ENCODE measurements around the gene SYT1.

Gene SYT1

GRCh38 chr12:79085106-79085682 lies 220.6 kb downstream of the SYT1 start:
- Histone ChIP-seq H3K4me2 (ENCODE audit: low read length, poor library complexity, severe bottlenecking) (no peak overlapping the region), H3K4ac (ENCODE audit: low read depth in 1 of 2, low read length in 2 of 2) (no peak overlapping the region), H4K91ac (ENCODE audit: low read length) (no peak overlapping the region), H2BK5ac (ENCODE audit: low read depth, low read length, poor library complexity, severe bottlenecking) (no peak overlapping the region), H3K23ac (ENCODE audit: low read length in 2 of 2) (no peak overlapping the region), H2AFZ (ENCODE audit: low read depth, low read length) (no peak overlapping the region), H3K18ac (ENCODE audit: low read depth in 1 of 2, low read length in 2 of 2) (no peak overlapping the region), H3K9me3 (ENCODE audit: control insufficient read depth, low read length) (no peaks in the 10 kb centered on the region), H2BK15ac (ENCODE audit: low read depth, poor library complexity, severe bottlenecking) (no peak overlapping the region), H3K27ac (ENCODE audit: low read length, poor library complexity, severe bottlenecking) (no peak overlapping the region), H3K27me3 (ENCODE audit: control insufficient read depth in 1 of 2, insufficient read depth in 1 of 2, low read length in 2 of 2) (no peaks in the 10 kb centered on the region), H4K8ac (ENCODE audit: low read length) (no peak overlapping the region), H3K4me3 (ENCODE audit: insufficient read depth in 1 of 2, low read depth in 1 of 2, low read length in 2 of 2) (no peak overlapping the region), H2AK5ac (ENCODE audit: low read length, severe bottlenecking) (no peak overlapping the region), H3K14ac (ENCODE audit: low read length in 2 of 2) (no peak overlapping the region), H2BK12ac (ENCODE audit: low read length in 2 of 2) (no peak overlapping the region), H3K79me1 (replicated peaks; ENCODE audit: low read length, poor library complexity, severe bottlenecking) (no peaks in the 10 kb centered on the region), H2BK120ac (ENCODE audit: low read depth, low read length) (no peak overlapping the region), H3K36me3 (ENCODE audit: control insufficient read depth in 1 of 2, insufficient read depth in 2 of 2, low read depth in 1 of 2, low read length in 2 of 2) (no peaks in the 10 kb centered on the region), H3K4me1 (ENCODE audit: control insufficient read depth, insufficient read depth, low read depth, low read length) (peaks cover 1% of the 10 kb centered on the region), H3K9ac (ENCODE audit: low read length) (no peak overlapping the region)
- DNase-seq, result no peak
- 98% methylated on average over 2 of the region's 2 CpGs for WGBS

GRCh38 chr12:79086541-79087296 lies 222.1 kb downstream of the SYT1 start:
- no peak overlapping the region for H3K23ac ChIP-seq (ENCODE audit: low read length in 2 of 2)
- no peak for DNase-seq

DNA sequence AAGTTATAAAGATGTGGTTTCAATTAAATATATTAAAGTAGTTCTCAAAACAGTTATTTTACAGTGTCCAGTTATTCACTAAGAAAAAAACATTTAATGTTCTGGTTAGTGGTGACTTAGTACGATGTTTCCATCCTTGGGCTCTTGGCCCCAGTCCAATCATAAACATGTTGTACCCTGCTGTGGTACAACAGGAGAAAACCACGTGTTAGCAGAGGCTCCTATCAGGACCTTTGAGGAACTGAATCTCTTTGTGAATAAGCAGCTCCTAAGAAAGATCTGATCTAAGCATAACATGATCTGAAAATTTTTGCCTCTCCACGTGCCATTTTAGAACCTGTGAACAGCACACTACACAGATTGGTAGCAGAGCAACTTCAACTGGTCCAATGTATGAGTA lies 234.0 kb downstream of the SYT1 start:
- no peak overlapping the region for H2BK12ac ChIP-seq (ENCODE audit: low read length in 2 of 2)
- H3K23ac ChIP-seq (ENCODE audit: low read length in 2 of 2), result no peak overlapping the region
- no peak overlapping the region for H2BK5ac ChIP-seq (ENCODE audit: low read depth, low read length, poor library complexity, severe bottlenecking)
- H3K9me3 ChIP-seq (ENCODE audit: control insufficient read depth, low read length), result no peaks in the 10 kb centered on the region
- no peak overlapping the region for H2BK15ac ChIP-seq (ENCODE audit: low read depth, poor library complexity, severe bottlenecking)
- no peaks in the 10 kb centered on the region for H3K79me1 ChIP-seq (replicated peaks; ENCODE audit: low read length, poor library complexity, severe bottlenecking)
- no peak overlapping the region for H4K8ac ChIP-seq (ENCODE audit: low read length)
- no peaks in the 10 kb centered on the region for H3K27me3 ChIP-seq (ENCODE audit: control insufficient read depth in 1 of 2, insufficient read depth in 1 of 2, low read length in 2 of 2)
- no peak overlapping the region for H4K91ac ChIP-seq (ENCODE audit: low read length)
- no peak overlapping the region for H3K4me2 ChIP-seq (ENCODE audit: low read length, poor library complexity, severe bottlenecking)
- no peak overlapping the region for H3K27ac ChIP-seq (ENCODE audit: low read length, poor library complexity, severe bottlenecking)
- WGBS, result 79% methylated on average over 3 of the region's 3 CpGs
- no peak overlapping the region for H3K4ac ChIP-seq (ENCODE audit: low read depth in 1 of 2, low read length in 2 of 2)
- H2AK5ac ChIP-seq (ENCODE audit: low read length, severe bottlenecking), result no peak overlapping the region
- H3K4me1 ChIP-seq (ENCODE audit: control insufficient read depth, insufficient read depth, low read depth, low read length), result no peaks in the 10 kb centered on the region
- H3K4me3 ChIP-seq (ENCODE audit: insufficient read depth in 1 of 2, low read depth in 1 of 2, low read length in 2 of 2), result no peak overlapping the region
- no peak overlapping the region for H2BK120ac ChIP-seq (ENCODE audit: low read depth, low read length)
- no peak overlapping the region for H3K18ac ChIP-seq (ENCODE audit: low read depth in 1 of 2, low read length in 2 of 2)
- no peak overlapping the region for H3K14ac ChIP-seq (ENCODE audit: low read length in 2 of 2)
- H3K9ac ChIP-seq (ENCODE audit: low read length), result no peak overlapping the region
- no peaks in the 10 kb centered on the region for H3K36me3 ChIP-seq (ENCODE audit: control insufficient read depth in 1 of 2, insufficient read depth in 2 of 2, low read depth in 1 of 2, low read length in 2 of 2)
- DNase-seq, result no peak
- H2AFZ ChIP-seq (ENCODE audit: low read depth, low read length), result no peak overlapping the region

More at GRCh38 chr12:79086541-79087296, 222.1 kb downstream of the SYT1 start:
- no peaks in the 10 kb centered on the region for H3K27me3 ChIP-seq (ENCODE audit: control insufficient read depth in 1 of 2, insufficient read depth in 1 of 2, low read length in 2 of 2)
- H3K79me1 ChIP-seq (replicated peaks; ENCODE audit: low read length, poor library complexity, severe bottlenecking), result no peaks in the 10 kb centered on the region
- H4K91ac ChIP-seq (ENCODE audit: low read length), result no peak overlapping the region
- H2AFZ ChIP-seq (ENCODE audit: low read depth, low read length), result no peak overlapping the region
- no peak overlapping the region for H3K9ac ChIP-seq (ENCODE audit: low read length)
- no peak overlapping the region for H3K4me2 ChIP-seq (ENCODE audit: low read length, poor library complexity, severe bottlenecking)
- no peak overlapping the region for H4K8ac ChIP-seq (ENCODE audit: low read length)
- 97% methylated on average over 8 of the region's 8 CpGs for WGBS
- no peak overlapping the region for H3K14ac ChIP-seq (ENCODE audit: low read length in 2 of 2)
- no peak overlapping the region for H2BK120ac ChIP-seq (ENCODE audit: low read depth, low read length)
- no peak overlapping the region for H2BK12ac ChIP-seq (ENCODE audit: low read length in 2 of 2)
- H2BK15ac ChIP-seq (ENCODE audit: low read depth, poor library complexity, severe bottlenecking), result no peak overlapping the region
- H3K9me3 ChIP-seq (ENCODE audit: control insufficient read depth, low read length), result no peaks in the 10 kb centered on the region
- no peak overlapping the region for H3K4me3 ChIP-seq (ENCODE audit: insufficient read depth in 1 of 2, low read depth in 1 of 2, low read length in 2 of 2)
- H2BK5ac ChIP-seq (ENCODE audit: low read depth, low read length, poor library complexity, severe bottlenecking), result no peak overlapping the region
- no peak overlapping the region for H2AK5ac ChIP-seq (ENCODE audit: low read length, severe bottlenecking)
- no peak overlapping the region for H3K18ac ChIP-seq (ENCODE audit: low read depth in 1 of 2, low read length in 2 of 2)
- H3K4me1 ChIP-seq (ENCODE audit: control insufficient read depth, insufficient read depth, low read depth, low read length), result peaks cover 1% of the 10 kb centered on the region
- no peak overlapping the region for H3K27ac ChIP-seq (ENCODE audit: low read length, poor library complexity, severe bottlenecking)
- no peak overlapping the region for H3K4ac ChIP-seq (ENCODE audit: low read depth in 1 of 2, low read length in 2 of 2)
- H3K36me3 ChIP-seq (ENCODE audit: control insufficient read depth in 1 of 2, insufficient read depth in 2 of 2, low read depth in 1 of 2, low read length in 2 of 2), result no peaks in the 10 kb centered on the region

- Histone ChIP-seq H4K91ac (ENCODE audit: low read length) (no peak overlapping the region), H3K4me2 (ENCODE audit: low read length, poor library complexity, severe bottlenecking) (no peak overlapping the region), H2BK5ac (ENCODE audit: low read depth, low read length, poor library complexity, severe bottlenecking) (no peak overlapping the region), H3K27me3 (ENCODE audit: control insufficient read depth in 1 of 2, insufficient read depth in 1 of 2, low read length in 2 of 2) (no peaks in the 10 kb centered on the region), H3K9ac (ENCODE audit: low read length) (no peak overlapping the region), H3K14ac (ENCODE audit: low read length in 2 of 2) (no peak overlapping the region), H2AK5ac (ENCODE audit: low read length, severe bottlenecking) (no peak overlapping the region), H2BK12ac (ENCODE audit: low read length in 2 of 2) (no peak overlapping the region), H4K8ac (ENCODE audit: low read length) (no peak overlapping the region), H2BK15ac (ENCODE audit: low read depth, poor library complexity, severe bottlenecking) (no peak overlapping the region), H3K9me3 (ENCODE audit: control insufficient read depth, low read length) (no peaks in the 10 kb centered on the region), H2AFZ (ENCODE audit: low read depth, low read length) (no peak overlapping the region), H3K18ac (ENCODE audit: low read depth in 1 of 2, low read length in 2 of 2) (no peak overlapping the region), H2BK120ac (ENCODE audit: low read depth, low read length) (no peak overlapping the region), H3K4me1 (ENCODE audit: control insufficient read depth, insufficient read depth, low read depth, low read length) (no peaks in the 10 kb centered on the region), H3K4me3 (ENCODE audit: insufficient read depth in 1 of 2, low read depth in 1 of 2, low read length in 2 of 2) (no peak overlapping the region), H3K4ac (ENCODE audit: low read depth in 1 of 2, low read length in 2 of 2) (no peak overlapping the region), H3K79me1 (replicated peaks; ENCODE audit: low read length, poor library complexity, severe bottlenecking) (peaks cover 1% of the 10 kb centered on the region), H3K27ac (ENCODE audit: low read length, poor library complexity, severe bottlenecking) (no peak overlapping the region), H3K36me3 (ENCODE audit: control insufficient read depth in 1 of 2, insufficient read depth in 2 of 2, low read depth in 1 of 2, low read length in 2 of 2) (no peaks in the 10 kb centered on the region), H3K23ac (ENCODE audit: low read length in 2 of 2) (no peak overlapping the region)
- WGBS, result 94% methylated on average over 2 of the region's 2 CpGs
- no peak for DNase-seq
Measured at GRCh38 chr12:79108962-79109361, 244.4 kb downstream of the SYT1 start.
